ENCODE measurements around the gene ADA. TPM values are rescaled to one million over a fixed set of nuclear protein-coding genes. Genes with fewer than 3 reads are reported as not detected.
"Not testable (repeated sequence)": the region's sequence is repeated elsewhere in the genome, so short reads cannot be mapped to it uniquely, and the experiment has no call there.

The ADA gene
- polyA plus RNA-seq, 1 of the 3 experiments (the other 2 are of a cell fraction): 25.7 TPM

- no peak for TF ChIP-seq USF1 (IDR thresholded peaks at IDR 0.05; ENCODE audit: borderline replicate concordance, low read depth)
- TF ChIP-seq JUND (IDR thresholded peaks at IDR 0.05): no peak
- no peak for TF ChIP-seq MXI1 (IDR thresholded peaks at IDR 0.05; ENCODE audit: low read depth, low read length)
- TF ChIP-seq CHD2 (IDR thresholded peaks at IDR 0.05; ENCODE audit: low read length, partially characterized antibody): no peak
- no peak for TF ChIP-seq RCOR1 (IDR thresholded peaks at IDR 0.05; ENCODE audit: low read length)
- no peak for TF ChIP-seq PBX3 (IDR thresholded peaks at IDR 0.05)
These were observed 48.8 kb upstream of the ADA start (continued) for GRCh38 chr20:44700306-44700705.

GRCh38 chr20:44698351-44698750, 46.9 kb upstream of the ADA start:
- CTCF ChIA-PET: interaction anchor here (0.8 to 1.5 kb wide), 2 partner anchors 13 to 35 kb away, joined by 3 to 5 read pairs; no protein-coding TSS in a partner anchor
- 50% methylated on average over 2 of the region's 3 CpGs for WGBS (ENCODE audit: low lambda C conversion rate)
- no peaks in the 10 kb centered on the region for H3K36me3 ChIP-seq (replicated peaks in 1 of 2; ENCODE audit: control insufficient read depth in 1 of 2, insufficient read depth in 2 of 2, low read length in 1 of 2)
- H3K4me3 ChIP-seq (ENCODE audit: low read depth in 2 of 2, low read length in 1 of 2): no peak overlapping the region
- peaks cover 4 to 10% of the 10 kb centered on the region in 2 experiments; a peak in 3 of 4 replicates for H3K4me1 ChIP-seq (ENCODE audit: control insufficient read depth in 1 of 2, insufficient read depth in 2 of 2, low read depth in 1 of 2, low read length in 1 of 2)
- no peak overlapping the region for H3K9ac ChIP-seq
- TF ChIP-seq MAX (IDR thresholded peaks at IDR 0.05; ENCODE audit: low read depth) (no peak), TCF12 (IDR thresholded peaks at IDR 0.05) (no peak), JUND (IDR thresholded peaks at IDR 0.05) (no peak), USF1 (IDR thresholded peaks at IDR 0.05; ENCODE audit: borderline replicate concordance, low read depth) (no peak), USF2 (IDR thresholded peaks at IDR 0.05; ENCODE audit: borderline replicate concordance, low read depth, low read length) (no peak), TEAD4 (IDR thresholded peaks at IDR 0.05; ENCODE audit: borderline replicate concordance, insufficient read depth) (no peak), CHD2 (IDR thresholded peaks at IDR 0.05; ENCODE audit: low read length, partially characterized antibody) (no peak), ZBTB33 (IDR thresholded peaks at IDR 0.05; ENCODE audit: borderline replicate concordance, low read depth) (no peak), GATA2 (CRISPR knock-in tag; IDR thresholded peaks at IDR 0.05) (no peak), SIN3A (IDR thresholded peaks at IDR 0.05; ENCODE audit: borderline replicate concordance, low read depth, low read length) (no peak), RAD21 (IDR thresholded peaks at IDR 0.05; ENCODE audit: low read length) (no peak), YY1 (IDR thresholded peaks at IDR 0.05; ENCODE audit: low read depth) (no peak), SMC3 (IDR thresholded peaks at IDR 0.05; ENCODE audit: low read depth, low read length) (no peak), ELF1 (IDR thresholded peaks at IDR 0.05) (no peak)
- no peaks in the 10 kb centered on the region for H4K20me1 ChIP-seq (ENCODE audit: insufficient read depth)
- H3K9me3 ChIP-seq: no peaks in the 10 kb centered on the region
- no peak for DNase-seq
- H3K79me2 ChIP-seq (ENCODE audit: insufficient read depth): no peaks in the 10 kb centered on the region
- H3K9me2 ChIP-seq: no peaks in the 10 kb centered on the region
- peaks cover 13% of the 10 kb centered on the region for H3F3A ChIP-seq (replicated peaks; ENCODE audit: insufficient read depth)
- POLR2A ChIA-PET: no interaction called here
- H3K4me2 ChIP-seq: no peak overlapping the region
- H3K27ac ChIP-seq (ENCODE audit: low read depth in 2 of 2, low read length in 1 of 2): no peak overlapping the region
- no peak overlapping the region for H2AFZ ChIP-seq (ENCODE audit: low read depth)
- H3K27me3 ChIP-seq (ENCODE audit: insufficient read depth): no peaks in the 10 kb centered on the region

- H4K20me1 ChIP-seq (ENCODE audit: insufficient read depth); POLR2A ChIA-PET; H3K9ac ChIP-seq; H2AFZ ChIP-seq (ENCODE audit: low read depth); H3K79me2 ChIP-seq (ENCODE audit: insufficient read depth); H3K27ac ChIP-seq (ENCODE audit: low read depth in 2 of 2, low read length in 1 of 2); H3K9me3 ChIP-seq; H3K27me3 ChIP-seq (ENCODE audit: insufficient read depth); H3K4me2 ChIP-seq; DNase-seq; H3K4me3 ChIP-seq (ENCODE audit: low read depth in 2 of 2, low read length in 1 of 2); H3K9me2 ChIP-seq; H3K36me3 ChIP-seq (replicated peaks in 1 of 2; ENCODE audit: control insufficient read depth in 1 of 2, insufficient read depth in 2 of 2, low read length in 1 of 2): not testable (repeated sequence)
- CTCF ChIA-PET: interaction anchor here (1.3 to 3.6 kb wide), 4 partner anchors 12 to 64 kb away, joined by 3 to 19 read pairs (median 5); no protein-coding TSS in a partner anchor
- WGBS (ENCODE audit: low lambda C conversion rate): 96% methylated on average over 5 of the region's 5 CpGs
- peaks cover 9 to 19% of the 10 kb centered on the region in 2 experiments; a peak in 3 of 4 replicates for H3K4me1 ChIP-seq (ENCODE audit: control insufficient read depth in 1 of 2, insufficient read depth in 2 of 2, low read depth in 1 of 2, low read length in 1 of 2)
- peaks cover 21% of the 10 kb centered on the region for H3F3A ChIP-seq (replicated peaks; ENCODE audit: insufficient read depth)
These were observed 45.5 kb upstream of the ADA start for GRCh38 chr20:44697041-44697440.

Data from SK-N-SH (cell line).